ENCODE results near the gene TPSD1.
"Not testable (repeated sequence)": the region's sequence is repeated elsewhere in the genome, so short reads cannot be mapped to it uniquely, and the experiment has no call there.

The TPSD1 gene

DNA sequence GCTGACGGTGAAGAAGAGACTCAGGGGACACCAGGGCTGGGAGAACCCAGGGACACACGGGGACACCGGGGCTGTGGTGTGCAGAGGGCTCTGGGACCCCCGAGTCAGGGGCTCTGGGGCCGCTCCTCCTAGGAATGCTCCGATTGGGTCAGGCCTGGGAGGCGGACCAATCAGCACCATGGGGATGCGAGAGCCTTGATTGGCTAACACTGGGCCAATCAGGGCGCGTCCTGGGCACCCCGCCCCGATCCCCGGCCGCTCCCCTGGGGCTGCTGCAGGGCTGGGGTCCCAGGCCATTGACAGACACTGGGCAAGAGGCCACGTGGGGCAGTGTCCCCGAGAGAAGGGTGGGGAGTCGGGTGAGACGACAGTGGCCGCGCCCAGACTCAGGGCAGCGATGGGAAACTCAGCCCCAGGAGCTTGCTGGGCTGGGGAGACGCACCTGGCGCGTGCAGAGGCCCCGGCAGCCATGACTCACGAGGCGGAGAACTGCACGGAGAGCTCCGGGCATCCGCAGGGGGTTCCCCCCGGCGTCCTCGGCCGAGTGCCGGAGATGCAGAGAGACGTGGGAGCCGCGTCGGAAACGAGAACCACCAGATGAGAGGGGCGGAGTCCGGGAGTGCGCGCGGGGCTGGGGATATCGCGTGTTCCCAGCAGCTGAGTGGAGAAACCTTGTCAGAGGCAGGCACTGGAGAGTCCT, 23.7 kb upstream of the TPSD1 start:
- not testable (repeated sequence) for H3K4me3 ChIP-seq (ENCODE audit: low read length); H3K36me3 ChIP-seq (ENCODE audit: control insufficient read depth, insufficient read depth, low read length, severe bottlenecking); H3K27me3 ChIP-seq (replicated peaks; ENCODE audit: control insufficient read depth, insufficient read depth, low read length); H3K9me3 ChIP-seq (ENCODE audit: control insufficient read depth, low read length); H3K4me1 ChIP-seq (ENCODE audit: control insufficient read depth, insufficient read depth, low read length); H3K9ac ChIP-seq (ENCODE audit: low read length); DNase-seq (ENCODE audit: low read depth)

DNA sequence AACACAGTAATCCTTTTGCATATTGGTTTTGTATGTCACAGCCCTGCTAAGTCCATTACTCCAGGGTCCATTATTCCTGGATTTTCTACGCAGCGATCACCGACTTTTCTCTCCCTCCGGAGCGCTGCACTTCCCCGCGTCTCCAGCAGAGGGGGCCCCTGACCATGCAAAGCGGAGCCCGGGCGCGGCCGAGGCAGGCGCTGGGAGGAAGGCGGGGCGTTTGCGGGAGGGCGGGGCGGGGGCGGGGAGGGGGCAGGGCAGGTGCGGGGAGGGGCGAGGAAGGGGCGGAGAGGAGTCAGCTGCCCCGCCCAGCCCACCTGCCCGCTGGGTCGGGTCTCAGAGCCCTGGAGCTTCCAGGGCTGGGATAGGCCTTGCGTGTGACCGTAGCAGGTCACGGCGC, 19.2 kb upstream of the TPSD1 start:
- not testable (repeated sequence) for H3K4me3 ChIP-seq (ENCODE audit: low read length); DNase-seq (ENCODE audit: low read depth); H3K4me1 ChIP-seq (ENCODE audit: control insufficient read depth, insufficient read depth, low read length); H3K36me3 ChIP-seq (ENCODE audit: control insufficient read depth, insufficient read depth, low read length, severe bottlenecking); H3K27me3 ChIP-seq (replicated peaks; ENCODE audit: control insufficient read depth, insufficient read depth, low read length); H3K9me3 ChIP-seq (ENCODE audit: control insufficient read depth, low read length); H3K9ac ChIP-seq (ENCODE audit: low read length)

DNA sequence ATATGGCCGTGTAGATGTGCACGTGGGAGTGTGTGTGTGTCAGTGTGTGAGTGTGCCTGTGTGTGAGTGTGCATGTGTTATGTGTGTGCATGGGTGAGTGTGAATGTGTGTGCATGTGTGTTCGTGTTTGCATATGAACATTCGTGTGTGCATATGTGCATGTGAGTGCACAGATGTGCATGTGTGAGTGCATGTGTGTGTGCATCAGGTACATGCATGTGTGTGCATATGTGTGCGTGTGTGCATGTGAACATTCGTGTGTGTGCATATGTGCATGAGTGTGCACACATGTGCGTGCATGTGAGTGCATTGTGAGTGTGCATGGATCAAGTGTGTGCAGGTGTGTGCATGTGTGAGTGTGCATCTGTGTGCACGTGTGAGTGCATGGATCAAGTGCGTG, 17.9 kb upstream of the TPSD1 start:
- no peak for DNase-seq (ENCODE audit: low read depth)
- Histone ChIP-seq H3K4me3 (ENCODE audit: low read length) (no peak overlapping the region), H3K36me3 (ENCODE audit: control insufficient read depth, insufficient read depth, low read length, severe bottlenecking) (no peaks in the 10 kb centered on the region)

DNA sequence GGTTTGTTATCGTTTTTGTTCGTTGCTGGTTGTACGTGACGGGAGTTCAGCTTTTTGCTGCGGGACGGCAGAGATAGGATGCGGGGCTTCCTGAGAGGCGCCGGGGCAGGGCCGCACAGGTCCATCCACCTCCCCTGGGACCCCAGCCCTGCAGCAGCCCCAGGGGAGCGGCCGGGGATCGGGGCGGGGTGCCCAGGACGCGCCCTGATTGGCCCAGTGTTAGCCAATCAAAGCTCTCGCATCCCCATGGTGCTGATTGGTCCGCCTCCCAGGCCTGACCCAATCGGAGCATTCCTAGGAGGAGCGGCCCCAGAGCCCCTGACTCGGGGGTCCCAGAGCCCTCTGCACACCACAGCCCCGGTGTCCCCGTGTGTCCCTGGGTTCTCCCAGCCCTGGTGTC, 17.0 kb upstream of the TPSD1 start:
- not testable (repeated sequence) for H3K4me1 ChIP-seq (ENCODE audit: control insufficient read depth, insufficient read depth, low read length); H3K9me3 ChIP-seq (ENCODE audit: control insufficient read depth, low read length); H3K9ac ChIP-seq (ENCODE audit: low read length); H3K36me3 ChIP-seq (ENCODE audit: control insufficient read depth, insufficient read depth, low read length, severe bottlenecking); H3K27me3 ChIP-seq (replicated peaks; ENCODE audit: control insufficient read depth, insufficient read depth, low read length); DNase-seq (ENCODE audit: low read depth); H3K4me3 ChIP-seq (ENCODE audit: low read length)

More for the DNA sequence above, 17.9 kb upstream of the TPSD1 start:
- Histone ChIP-seq H3K4me1 (ENCODE audit: control insufficient read depth, insufficient read depth, low read length) (no peaks in the 10 kb centered on the region), H3K9ac (ENCODE audit: low read length) (no peak overlapping the region), H3K27me3 (replicated peaks; ENCODE audit: control insufficient read depth, insufficient read depth, low read length) (peaks cover 4% of the 10 kb centered on the region), H3K9me3 (ENCODE audit: control insufficient read depth, low read length) (no peaks in the 10 kb centered on the region)

DNA sequence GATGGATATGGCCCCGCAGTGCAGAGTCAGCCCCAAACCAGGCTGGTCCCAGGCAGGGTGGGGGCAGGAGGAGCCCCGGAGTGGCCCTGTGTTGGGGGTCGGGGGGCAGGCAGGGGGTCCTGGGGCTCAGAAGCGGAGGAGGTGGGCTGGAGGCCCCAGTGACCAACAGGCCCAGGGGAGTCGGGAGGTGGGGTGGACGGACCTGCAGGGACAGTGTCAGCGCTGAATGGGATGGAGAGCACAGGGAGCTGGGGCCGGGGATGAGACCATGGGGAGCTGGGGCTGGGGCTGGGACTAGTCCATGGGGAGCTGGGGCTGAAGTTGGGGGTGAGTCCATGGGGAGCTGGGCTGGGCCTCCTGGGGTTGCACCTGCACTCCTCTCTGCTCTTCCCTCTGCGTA, 16.3 kb upstream of the TPSD1 start:
- not testable (repeated sequence) for H3K4me3 ChIP-seq (ENCODE audit: low read length); DNase-seq (ENCODE audit: low read depth); H3K36me3 ChIP-seq (ENCODE audit: control insufficient read depth, insufficient read depth, low read length, severe bottlenecking); H3K27me3 ChIP-seq (replicated peaks; ENCODE audit: control insufficient read depth, insufficient read depth, low read length); H3K4me1 ChIP-seq (ENCODE audit: control insufficient read depth, insufficient read depth, low read length); H3K9ac ChIP-seq (ENCODE audit: low read length); H3K9me3 ChIP-seq (ENCODE audit: control insufficient read depth, low read length)

DNA sequence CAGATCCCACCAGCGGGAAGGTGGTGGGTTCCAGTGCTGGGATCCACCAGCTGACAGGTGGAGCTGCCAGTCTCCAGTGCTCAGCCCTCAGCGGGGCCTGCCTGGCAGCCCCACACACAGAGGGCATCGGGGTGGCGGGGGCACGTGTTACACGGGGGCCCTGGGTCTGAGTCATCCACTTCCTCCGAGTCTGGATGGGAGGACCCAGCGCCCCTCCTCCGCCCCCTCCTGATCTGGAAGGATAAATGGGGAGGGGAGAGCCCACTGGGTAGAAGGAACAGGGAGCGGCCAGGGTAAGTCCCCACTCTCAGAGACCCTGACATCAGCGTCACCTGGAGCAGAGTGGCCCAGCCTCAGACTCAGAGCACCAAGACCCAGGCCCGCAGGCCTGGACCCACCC, 15.4 kb upstream of the TPSD1 start, which contains the start of gene TPSAB1:
Gene TPSAB1 (plus strand): TSS at position 270 of the 400 bp plus-strand sequence. CDS start 234 bp downstream, outside the sequence.
- not testable (repeated sequence) for H3K9me3 ChIP-seq (ENCODE audit: control insufficient read depth, low read length); DNase-seq (ENCODE audit: low read depth)
- peaks cover 11% of the 10 kb centered on the region for H3K27me3 ChIP-seq (replicated peaks; ENCODE audit: control insufficient read depth, insufficient read depth, low read length)

DNA sequence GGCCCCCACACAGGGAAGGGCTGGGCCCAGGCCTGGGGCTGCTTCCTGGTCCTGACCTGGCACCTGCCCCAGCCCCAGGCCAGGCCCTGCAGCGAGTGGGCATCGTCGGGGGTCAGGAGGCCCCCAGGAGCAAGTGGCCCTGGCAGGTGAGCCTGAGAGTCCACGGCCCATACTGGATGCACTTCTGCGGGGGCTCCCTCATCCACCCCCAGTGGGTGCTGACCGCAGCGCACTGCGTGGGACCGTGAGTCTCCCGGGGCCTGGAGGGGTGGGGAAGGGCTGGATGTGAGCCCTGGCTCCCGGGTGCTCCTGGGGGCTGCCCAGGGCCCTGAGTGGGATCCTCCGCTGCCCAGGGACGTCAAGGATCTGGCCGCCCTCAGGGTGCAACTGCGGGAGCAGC, 14.8 kb upstream of the TPSD1 start:
- DNase-seq (ENCODE audit: low read depth); H3K9ac ChIP-seq (ENCODE audit: low read length); H3K36me3 ChIP-seq (ENCODE audit: control insufficient read depth, insufficient read depth, low read length, severe bottlenecking); H3K4me3 ChIP-seq (ENCODE audit: low read length); H3K9me3 ChIP-seq (ENCODE audit: control insufficient read depth, low read length); H3K4me1 ChIP-seq (ENCODE audit: control insufficient read depth, insufficient read depth, low read length): not testable (repeated sequence)
- peaks cover 17% of the 10 kb centered on the region for H3K27me3 ChIP-seq (replicated peaks; ENCODE audit: control insufficient read depth, insufficient read depth, low read length)

More for the DNA sequence above, 15.4 kb upstream of the TPSD1 start, which contains the start of gene TPSAB1:
- H3K36me3 ChIP-seq (ENCODE audit: control insufficient read depth, insufficient read depth, low read length, severe bottlenecking); H3K4me3 ChIP-seq (ENCODE audit: low read length); H3K4me1 ChIP-seq (ENCODE audit: control insufficient read depth, insufficient read depth, low read length); H3K9ac ChIP-seq (ENCODE audit: low read length): not testable (repeated sequence)

DNA sequence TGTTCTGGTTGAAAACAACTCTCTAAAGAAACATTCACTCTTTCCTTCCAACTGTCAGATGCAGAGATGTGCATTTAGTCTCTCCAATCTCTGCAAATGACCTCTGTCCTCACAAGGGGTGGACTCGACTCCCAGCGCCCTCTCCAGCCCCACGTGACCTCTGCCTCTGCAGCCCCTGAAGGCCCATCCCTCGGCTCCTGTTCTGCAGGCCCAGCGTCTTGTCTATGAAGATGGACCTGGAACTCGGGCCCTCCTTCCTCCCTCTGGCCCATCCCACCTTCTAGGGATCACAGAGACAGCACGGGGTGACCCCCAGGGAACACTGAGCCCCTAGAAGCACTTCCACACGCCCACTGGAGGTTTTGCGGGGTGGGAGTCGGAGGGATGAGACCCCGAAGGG, 12.5 kb upstream of the TPSD1 start:
- H3K36me3 ChIP-seq (ENCODE audit: control insufficient read depth, insufficient read depth, low read length, severe bottlenecking); DNase-seq (ENCODE audit: low read depth); H3K4me1 ChIP-seq (ENCODE audit: control insufficient read depth, insufficient read depth, low read length); H3K9ac ChIP-seq (ENCODE audit: low read length); H3K9me3 ChIP-seq (ENCODE audit: control insufficient read depth, low read length); H3K4me3 ChIP-seq (ENCODE audit: low read length): not testable (repeated sequence)
- peaks cover 29% of the 10 kb centered on the region for H3K27me3 ChIP-seq (replicated peaks; ENCODE audit: control insufficient read depth, insufficient read depth, low read length)

DNA sequence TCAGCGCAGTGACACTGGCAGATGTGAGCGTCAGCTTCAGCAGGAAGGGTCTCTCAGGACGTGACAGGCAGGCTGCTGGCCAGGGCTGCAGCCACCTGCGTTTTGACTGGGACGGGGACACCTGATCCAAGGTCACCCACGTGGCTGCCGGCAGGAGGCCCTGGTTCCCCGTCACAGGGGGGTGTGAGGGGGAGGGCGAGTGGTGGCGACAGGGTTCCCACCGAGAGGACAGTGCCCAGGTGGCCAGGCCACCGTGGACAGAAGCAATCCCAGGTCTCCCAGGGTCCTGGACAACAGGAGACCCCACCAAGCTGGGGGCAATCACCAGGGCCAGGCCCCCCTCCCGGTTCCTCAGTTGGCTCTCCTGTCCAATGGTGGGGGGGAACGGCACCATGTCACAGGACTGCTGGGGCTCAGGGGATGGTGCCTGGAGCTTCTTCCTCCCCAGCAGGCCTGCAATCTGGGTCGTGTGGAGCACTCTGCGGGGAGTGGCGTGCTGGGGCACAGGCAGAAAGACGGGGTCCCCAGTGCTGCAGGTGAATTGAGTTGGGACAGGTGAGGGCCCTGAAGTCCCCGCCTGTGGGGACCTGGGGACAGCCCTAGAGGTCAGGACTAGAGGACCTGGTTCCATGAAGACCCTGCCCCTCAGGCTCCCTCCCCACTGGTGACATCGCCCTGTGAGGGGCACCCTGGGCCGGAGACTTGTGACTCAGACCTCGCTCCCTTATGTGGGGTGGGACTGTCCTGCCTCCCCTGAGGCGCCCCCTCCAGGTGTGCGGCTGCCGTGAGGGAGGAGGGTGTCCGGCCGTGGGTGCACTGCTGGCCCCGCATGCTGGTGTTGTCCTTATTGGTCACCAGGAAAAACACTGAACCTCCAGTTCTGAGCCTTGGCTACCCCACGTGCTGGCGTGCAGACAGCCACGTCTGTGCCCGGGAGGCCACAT, 11.7 kb upstream of the TPSD1 start:
- not testable (repeated sequence) for H3K9me3 ChIP-seq (ENCODE audit: control insufficient read depth, low read length); DNase-seq (ENCODE audit: low read depth)

DNA sequence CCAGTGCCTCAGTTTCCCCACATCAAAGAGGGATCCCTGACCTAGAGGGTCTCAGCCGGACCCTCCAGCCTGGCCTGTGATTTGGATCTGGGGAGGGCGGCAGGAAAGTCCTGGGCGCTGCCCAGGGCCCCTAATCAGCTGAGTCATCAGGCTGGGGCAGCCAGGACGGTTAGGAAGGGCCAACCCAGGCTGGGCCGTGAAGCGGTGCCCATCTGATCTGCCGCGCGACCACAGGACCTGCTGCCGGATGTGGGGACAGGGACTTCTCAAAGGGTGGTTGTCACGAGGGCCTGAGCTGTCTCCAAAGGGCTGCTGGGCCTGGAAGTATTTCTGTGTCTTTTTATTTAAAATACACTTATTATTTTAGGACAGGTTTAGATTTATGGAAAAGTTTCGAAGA, 11.0 kb upstream of the TPSD1 start:
- Histone ChIP-seq H3K9ac (ENCODE audit: low read length) (no peak overlapping the region), H3K9me3 (ENCODE audit: control insufficient read depth, low read length) (no peaks in the 10 kb centered on the region), H3K4me3 (ENCODE audit: low read length) (no peak overlapping the region), H3K4me1 (ENCODE audit: control insufficient read depth, insufficient read depth, low read length) (no peaks in the 10 kb centered on the region), H3K27me3 (replicated peaks; ENCODE audit: control insufficient read depth, insufficient read depth, low read length) (peaks cover 29% of the 10 kb centered on the region), H3K36me3 (ENCODE audit: control insufficient read depth, insufficient read depth, low read length, severe bottlenecking) (no peaks in the 10 kb centered on the region)
- DNase-seq (ENCODE audit: low read depth) = no peak

More for the DNA sequence above, 11.7 kb upstream of the TPSD1 start:
- not testable (repeated sequence) for H3K4me3 ChIP-seq (ENCODE audit: low read length); H3K4me1 ChIP-seq (ENCODE audit: control insufficient read depth, insufficient read depth, low read length); H3K9ac ChIP-seq (ENCODE audit: low read length); H3K36me3 ChIP-seq (ENCODE audit: control insufficient read depth, insufficient read depth, low read length, severe bottlenecking)
- peaks cover 29% of the 10 kb centered on the region for H3K27me3 ChIP-seq (replicated peaks; ENCODE audit: control insufficient read depth, insufficient read depth, low read length)

DNA sequence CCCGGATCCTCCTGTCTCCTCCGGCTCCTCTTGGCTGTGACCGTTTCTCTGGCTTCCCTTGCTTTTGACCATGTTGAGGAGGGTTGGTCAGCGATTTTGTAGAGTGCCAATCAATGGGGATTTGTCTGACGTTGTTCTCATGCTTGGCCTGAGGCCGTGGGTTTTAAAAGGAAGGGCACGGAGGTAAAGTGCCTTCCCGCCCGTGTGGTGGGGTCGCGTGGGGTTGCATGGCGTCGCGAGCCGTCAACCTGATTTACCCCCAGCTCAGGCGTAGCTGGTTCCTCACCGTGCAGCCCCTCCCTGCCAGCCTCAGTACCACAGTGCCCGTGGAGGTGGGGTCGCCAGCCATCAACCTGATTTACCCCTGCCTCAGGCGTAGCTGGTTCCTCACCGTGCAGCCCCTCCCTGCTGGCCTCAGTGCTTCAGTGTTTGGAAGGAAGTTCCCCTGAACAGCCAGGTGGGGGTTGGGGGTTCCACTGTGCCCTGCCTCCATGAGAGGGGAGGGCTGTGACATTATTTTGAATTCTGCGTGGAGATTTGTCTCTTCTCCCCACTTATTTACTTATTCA, 10.3 kb upstream of the TPSD1 start:
- no peaks in the 10 kb centered on the region for H3K9me3 ChIP-seq (ENCODE audit: control insufficient read depth, low read length)
- H3K4me1 ChIP-seq (ENCODE audit: control insufficient read depth, insufficient read depth, low read length) = no peaks in the 10 kb centered on the region
- H3K27me3 ChIP-seq (replicated peaks; ENCODE audit: control insufficient read depth, insufficient read depth, low read length) = peaks cover 29% of the 10 kb centered on the region
- H3K9ac ChIP-seq (ENCODE audit: low read length) = no peak overlapping the region
- no peak overlapping the region for H3K4me3 ChIP-seq (ENCODE audit: low read length)
- no peaks in the 10 kb centered on the region for H3K36me3 ChIP-seq (ENCODE audit: control insufficient read depth, insufficient read depth, low read length, severe bottlenecking)
- DNase-seq (ENCODE audit: low read depth) = no peak

All from adipocyte (in vitro differentiated cells).